DND-41 (cell line): ENCODE data around the gene CCL7.

Experiments
- ATAC-seq: fragments of 200-7000 bp; cut with Tn5 transposase; 3 replicates; pipeline ENCODE4 v1.9.1; 2021; ENCODE audit warnings: low read depth; ENCODE audit not compliant: insufficient read depth
- DNase-seq: peaks from one replicate; pipeline ENCODE4 v3.0.0-alpha.2; 2020
- H2AFZ ChIP-seq: 2 replicates; pipeline ENCODE4 v1.6.0; 2012; ENCODE audit warnings: low read depth, low read length
- H3K27ac ChIP-seq: 2 replicates; pipeline ENCODE4 v1.5.1; 2012; ENCODE audit warnings: low read length, inconsistent platforms
- H3K27me3 ChIP-seq: fragments of 200-600 bp; sonication (generic); 2 replicates; pipeline ENCODE4 v1.6.0; 2012; ENCODE audit warnings: low read length, mild to moderate bottlenecking, inconsistent platforms; ENCODE audit not compliant: insufficient read depth, poor library complexity
- H3K36me3 ChIP-seq: 2 replicates; pipeline ENCODE4 v1.5.1; 2012; ENCODE audit warnings: low read length, inconsistent platforms; ENCODE audit not compliant: insufficient read depth
- H3K4me1 ChIP-seq: 2 replicates; pipeline ENCODE4 v1.5.1; 2012; ENCODE audit warnings: mild to moderate bottlenecking, low read length; ENCODE audit not compliant: insufficient read depth
- H3K4me2 ChIP-seq: 2 replicates; pipeline ENCODE4 v1.6.0; 2012; ENCODE audit warnings: mild to moderate bottlenecking, moderate library complexity, low read length, inconsistent platforms; ENCODE audit not compliant: insufficient read depth
- H3K4me3 ChIP-seq, 2 experiments: fragments of 200-600 bp in 1 of 2; shearing (Covaris generic) in 1 of 2; 2 replicates each; pipeline ENCODE4 v1.5.1; 2012 to 2016; ENCODE audit warnings: inconsistent platforms in 2 of 2, low read length in 2 of 2, mild to moderate bottlenecking in 2 of 2, low read depth in 1 of 2, moderate library complexity in 1 of 2
- H3K79me2 ChIP-seq: 2 replicates; pipeline ENCODE4 v1.6.0; 2012; ENCODE audit warnings: low read length, inconsistent platforms; ENCODE audit not compliant: insufficient read depth
- H3K9ac ChIP-seq: 2 replicates; pipeline ENCODE4 v1.6.0; 2012; ENCODE audit warnings: low read depth, mild to moderate bottlenecking, inconsistent platforms, low read length, moderate library complexity
- H3K9me3 ChIP-seq: 2 replicates; pipeline ENCODE4 v1.5.1; 2012; ENCODE audit warnings: low read length, moderate library complexity, mild to moderate bottlenecking, inconsistent platforms; ENCODE audit not compliant: insufficient read depth, severe bottlenecking
- H4K20me1 ChIP-seq: 2 replicates; pipeline ENCODE4 v1.6.0; 2012; ENCODE audit warnings: low read length; ENCODE audit not compliant: insufficient read depth
- CTCF ChIP-seq: IDR thresholded peaks from 2 replicates; pipeline ENCODE4 v1.5.1; 2012; ENCODE audit warnings: borderline replicate concordance, low read length, moderate library complexity, mild to moderate bottlenecking; ENCODE audit not compliant: poor library complexity, severe bottlenecking; ENCODE audit errors: extremely low read depth
- EZH2 ChIP-seq: IDR thresholded peaks from 3 replicates; pipeline ENCODE4 v1.6.1; 2012; ENCODE audit warnings: borderline replicate concordance, low read depth, mild to moderate bottlenecking, moderate library complexity, low read length, inconsistent platforms; ENCODE audit not compliant: severe bottlenecking

Gene CCL7

DNA sequence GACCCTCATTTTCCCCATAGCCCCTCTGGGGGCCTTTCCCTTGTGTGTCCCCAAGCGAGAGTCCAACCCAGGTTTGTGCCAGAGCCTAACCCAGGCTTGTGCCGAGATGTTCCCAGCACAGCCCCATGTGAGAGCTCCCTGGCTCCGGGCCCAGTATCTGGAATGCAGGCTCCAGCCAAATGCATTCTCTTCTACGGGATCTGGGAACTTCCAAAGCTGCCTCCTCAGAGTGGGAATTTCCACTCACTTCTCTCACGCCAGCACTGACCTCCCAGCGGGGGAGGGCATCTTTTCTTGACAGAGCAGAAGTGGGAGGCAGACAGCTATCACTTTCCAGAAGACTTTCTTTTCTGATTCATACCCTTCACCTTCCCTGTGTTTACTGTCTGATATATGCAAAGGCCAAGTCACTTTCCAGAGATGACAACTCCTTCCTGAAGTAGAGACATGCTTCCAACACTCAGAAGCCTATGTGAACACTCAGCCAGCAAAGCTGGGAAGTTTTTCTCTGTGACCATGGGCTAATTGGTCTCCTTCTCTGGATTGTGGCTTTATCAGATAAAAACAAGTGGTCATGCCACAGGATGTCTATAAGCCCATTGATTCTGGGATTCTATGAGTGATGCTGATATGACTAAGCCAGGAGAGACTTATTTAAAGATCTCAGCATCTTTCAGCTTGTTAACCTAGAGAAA is 17.4 kb upstream of the CCL7 start:
- DNase-seq (no peak), ATAC-seq (no peak)
- no peak overlapping the region for H2AFZ ChIP-seq
- no peaks in the 10 kb centered on the region for H3K4me1 ChIP-seq
- H3K9ac ChIP-seq: no peak overlapping the region
- no peak overlapping the region for H3K4me2 ChIP-seq
- TF ChIP-seq CTCF (no peak), EZH2 (no peak)
- no peaks in the 10 kb centered on the region for H3K9me3 ChIP-seq
- no peaks in the 10 kb centered on the region for H4K20me1 ChIP-seq
- no peak overlapping the region for H3K4me3 ChIP-seq
- H3K27me3 ChIP-seq: peaks cover 10% of the 10 kb centered on the region
- no peaks in the 10 kb centered on the region for H3K79me2 ChIP-seq
- H3K27ac ChIP-seq: no peak overlapping the region
- H3K36me3 ChIP-seq: no peaks in the 10 kb centered on the region

GRCh38 chr17:34253139-34253525 is 16.9 kb upstream of the CCL7 start:
- Histone ChIP-seq H3K27me3 (peaks cover 10% of the 10 kb centered on the region), H3K27ac (no peak overlapping the region), H3K9ac (no peak overlapping the region), H3K4me3 (no peak overlapping the region), H3K4me2 (no peak overlapping the region), H3K9me3 (no peaks in the 10 kb centered on the region), H3K79me2 (no peaks in the 10 kb centered on the region), H3K4me1 (no peaks in the 10 kb centered on the region), H4K20me1 (no peaks in the 10 kb centered on the region), H2AFZ (no peak overlapping the region), H3K36me3 (no peaks in the 10 kb centered on the region)
- DNase-seq (no peak), ATAC-seq (no peak)
- TF ChIP-seq EZH2 (no peak), CTCF (no peak)

DNA sequence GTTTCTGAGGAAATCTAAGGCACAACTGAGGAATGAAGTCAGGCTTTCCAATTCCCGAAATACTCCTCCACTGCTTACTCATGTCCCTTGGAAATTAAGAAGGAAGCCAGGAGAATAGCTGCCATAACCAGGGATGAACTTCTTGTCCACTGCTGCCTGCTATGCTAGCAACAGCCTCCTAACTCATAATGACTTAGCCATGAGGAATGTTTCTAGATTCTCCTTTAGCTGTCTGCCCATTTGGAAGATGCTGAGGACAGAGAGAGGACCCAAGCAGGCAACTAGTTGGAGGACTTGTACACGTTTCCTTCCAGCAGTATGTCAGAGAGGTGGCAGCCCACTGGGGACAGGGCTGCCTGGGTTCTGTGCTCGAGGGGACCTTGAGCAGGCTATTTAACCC is 15.9 kb upstream of the CCL7 start:
- no peak overlapping the region for H3K4me3 ChIP-seq
- no peaks in the 10 kb centered on the region for H3K4me1 ChIP-seq
- no peaks in the 10 kb centered on the region for H3K9me3 ChIP-seq
- H4K20me1 ChIP-seq: no peaks in the 10 kb centered on the region
- H2AFZ ChIP-seq: no peak overlapping the region
- H3K27ac ChIP-seq: no peak overlapping the region
- no peak for DNase-seq
- H3K4me2 ChIP-seq: no peak overlapping the region
- TF ChIP-seq EZH2 (no peak), CTCF (no peak)
- no peak overlapping the region for H3K9ac ChIP-seq
- no peak for ATAC-seq
- H3K79me2 ChIP-seq: no peaks in the 10 kb centered on the region
- no peaks in the 10 kb centered on the region for H3K36me3 ChIP-seq
- peaks cover 10% of the 10 kb centered on the region for H3K27me3 ChIP-seq
